Gastrocnemius medialis (tissue), 4 donors: ENCODE data around the gene EGLN1. TPM values are rescaled to one million over a fixed set of nuclear protein-coding genes. Genes with fewer than 3 reads are reported as not detected.

Experiments
- ATAC-seq, 2 donors: fragments of 150-250 bp; one replicate each; pipeline ENCODE4 v1.9.1; 2016
- DNase-seq, 2 donors: peaks; one replicate each; pipeline ENCODE4 v3.0.0-alpha.2; 2019
- H3K27ac ChIP-seq, 4 donors: fragments of 200-600 bp; sonication (generic); 1 replicate in 1 of 4; 2 replicates in 3 of 4; pipeline ENCODE4 v1.5.1; 2016 to 2018; ENCODE audit warnings: mild to moderate bottlenecking in 2 of 4, moderate library complexity in 1 of 4
- H3K27me3 ChIP-seq, 3 donors: fragments of 200-600 bp; sonication (generic) in 2 of 3; 1 replicate in 1 of 3; 2 replicates in 2 of 3; pipeline versions ENCODE4 v1.5.1 to v1.6.0; 2016 to 2019; ENCODE audit warnings: mild to moderate bottlenecking in 1 of 3, moderate library complexity in 1 of 3
- H3K36me3 ChIP-seq, 2 donors: fragments of 200-600 bp; sonication (generic) in 1 of 2; one replicate each; pipeline ENCODE4 v1.5.1; 2017 to 2018
- H3K4me1 ChIP-seq, 2 donors: fragments of 200-600 bp; sonication (generic) in 1 of 2; one replicate each; pipeline ENCODE4 v1.5.1; 2016 to 2017; ENCODE audit warnings: mild to moderate bottlenecking in 2 of 2
- H3K4me3 ChIP-seq, 4 donors: fragments of 200-600 bp; sonication (generic) in 3 of 4; 1 replicate in 1 of 4; 2 replicates in 3 of 4; pipeline ENCODE4 v1.5.1; 2016 to 2019; ENCODE audit warnings: mild to moderate bottlenecking in 2 of 4
- H3K9me3 ChIP-seq, 3 donors: fragments of 200-600 bp; sonication (generic) in 2 of 3; 1 replicate in 1 of 3; 2 replicates in 2 of 3; pipeline ENCODE4 v1.5.1; 2016 to 2019
- CTCF ChIP-seq, 5 experiments: fragments of 450-650 bp in 3 of 5; fragments of 200-600 bp in 2 of 5; sonication (generic) in 2 of 5; IDR thresholded peaks in 4 of 5; conservative IDR thresholded peaks in 1 of 5; 1 replicate in 4 of 5; 2 replicates in 1 of 5; pipeline ENCODE4 v1.5.1; 2016 to 2019; ENCODE audit warnings: antibody characterized with exemption in 5 of 5, mild to moderate bottlenecking in 3 of 5, moderate library complexity in 3 of 5
- POLR2A ChIP-seq, 2 donors: fragments of 450-650 bp; IDR thresholded peaks; one replicate each; pipeline ENCODE4 v1.6.1; 2017; ENCODE audit warnings: antibody characterized with exemption in 2 of 2, mild to moderate bottlenecking in 2 of 2, moderate library complexity in 2 of 2
- in situ Hi-C, 4 donors: fragments of 200-750 bp; cut with MboI; loops; one replicate each; pipeline versions ENCODE4 v1.15.0 to v1.8.0; 2017; ENCODE audit warnings: low sequenced_read_pairs in 4 of 4
- intact Hi-C: fragments of 100-400 bp; cut with DNase I; formaldehyde crosslinking; loops from one replicate; pipeline ENCODE4 v1.15.1; 2023; ENCODE audit warnings: low total_unique reads
- total RNA-seq, 4 donors: library from RNA; depleted of rRNA; stranded (reverse); fragments of >200 nt; gene quantifications; one replicate each; pipeline versions ENCODE4 v1.1.0 to v1.2.3, GENCODE V29; 2016

The EGLN1 gene
- total RNA-seq, 4 donors from 2014 or later, result 500 to 862 (median 706) TPM

GRCh38 chr1:231408528-231409094 is 13.5 kb downstream of the EGLN1 start:
- intact Hi-C loops, result no loop called here
- no peaks in the 10 kb centered on the region for H3K9me3 ChIP-seq
- no peaks in the 10 kb centered on the region for H3K27me3 ChIP-seq
- TF ChIP-seq POLR2A (IDR thresholded peaks at IDR 0.05) (no peak), CTCF (IDR thresholded peaks at IDR 0.05 in 4 of 5, conservative IDR thresholded peaks at IDR 0.05 in 1 of 5) (no peak)
- peaks cover 0 to 8% of the 10 kb centered on the region in 2 donors for H3K36me3 ChIP-seq
- peak overlapping the region; percentile 20 to 41 (median 34) for H3K4me3 ChIP-seq
- in situ Hi-C loops, result no loop called here
- DNase-seq (no peak), ATAC-seq (no peak)
- peaks cover 79 to 91% of the 10 kb centered on the region in 2 donors for H3K4me1 ChIP-seq
- peak overlapping the region; percentile 97 to 98 (median 98) for H3K27ac ChIP-seq

- peak overlapping the region; percentile 29 to 41 (median 37) for H3K4me3 ChIP-seq
- H3K27ac ChIP-seq, result peak overlapping the region; percentile 97 to 98 (median 98)
- DNase-seq (no peak), ATAC-seq (peak in 1 of 2 donors; percentile 25)
- in situ Hi-C loops (no loop called here), intact Hi-C loops (no loop called here)
- peaks cover 77 to 86% of the 10 kb centered on the region in 2 donors for H3K4me1 ChIP-seq
- H3K36me3 ChIP-seq, result peaks cover 0 to 8% of the 10 kb centered on the region in 2 donors
- TF ChIP-seq CTCF (IDR thresholded peaks at IDR 0.05 in 4 of 5, conservative IDR thresholded peaks at IDR 0.05 in 1 of 5) (no peak), POLR2A (IDR thresholded peaks at IDR 0.05) (peak in 1 of 2 donors; percentile 18)
- H3K9me3 ChIP-seq, result no peaks in the 10 kb centered on the region
- H3K27me3 ChIP-seq, result no peaks in the 10 kb centered on the region
These were observed 14.3 kb downstream of the EGLN1 start for GRCh38 chr1:231407547-231408396.

- Histone ChIP-seq H3K4me3 (peak overlapping the region; percentile 29 to 41 (median 37)), H3K27me3 (no peaks in the 10 kb centered on the region), H3K4me1 (peaks cover 73 to 86% of the 10 kb centered on the region in 2 donors), H3K27ac (peak overlapping the region; percentile 97 to 98 (median 98)), H3K36me3 (peaks cover 0 to 8% of the 10 kb centered on the region in 2 donors), H3K9me3 (no peaks in the 10 kb centered on the region)
- DNase-seq (no peak), ATAC-seq (no peak)
- no peak for TF ChIP-seq POLR2A (IDR thresholded peaks at IDR 0.05)
- TF ChIP-seq CTCF (IDR thresholded peaks at IDR 0.05 in 4 of 5, conservative IDR thresholded peaks at IDR 0.05 in 1 of 5), result no peak
- in situ Hi-C loops, result no loop called here
- intact Hi-C loops, result no loop called here
These were observed 15.0 kb downstream of the EGLN1 start for GRCh38 chr1:231407049-231407448.

- Histone ChIP-seq H3K4me3 (no peak overlapping the region), H3K4me1 (peaks cover 83 to 89% of the 10 kb centered on the region in 2 donors), H3K36me3 (peaks cover 0 to 18% of the 10 kb centered on the region in 2 donors), H3K27ac (peak overlapping the region; percentile 26 to 98 (median 98)), H3K9me3 (no peaks in the 10 kb centered on the region), H3K27me3 (no peaks in the 10 kb centered on the region)
- in situ Hi-C loops, result no loop called here
- ATAC-seq (no peak), DNase-seq (no peak)
- intact Hi-C loops, result no loop called here
- no peak for TF ChIP-seq POLR2A (IDR thresholded peaks at IDR 0.05)
- TF ChIP-seq CTCF (IDR thresholded peaks at IDR 0.05 in 4 of 5, conservative IDR thresholded peaks at IDR 0.05 in 1 of 5), result no peak
These were observed 17.8 kb downstream of the EGLN1 start for GRCh38 chr1:231404318-231404717.
